C4-2B (cell line): Measurements from ENCODE around the gene MXRA8.

ENCODE experiments used
- CTCF ChIP-seq: fragments of 450-650 bp; conservative IDR thresholded peaks from 2 replicates; pipeline ENCODE4 v1.5.1; 2017; ENCODE audit warnings: mild to moderate bottlenecking
- ZFX ChIP-seq: fragments of 450-650 bp; IDR thresholded peaks from 2 replicates; pipeline ENCODE4 v1.6.1; 2017

- no peak for TF ChIP-seq CTCF
- TF ChIP-seq ZFX, result no peak
These were observed 19.3 kb upstream of the MXRA8 start for GRCh38 chr1:1377540-1378205.
